ENCODE results near the gene HIPK1.

DNA sequence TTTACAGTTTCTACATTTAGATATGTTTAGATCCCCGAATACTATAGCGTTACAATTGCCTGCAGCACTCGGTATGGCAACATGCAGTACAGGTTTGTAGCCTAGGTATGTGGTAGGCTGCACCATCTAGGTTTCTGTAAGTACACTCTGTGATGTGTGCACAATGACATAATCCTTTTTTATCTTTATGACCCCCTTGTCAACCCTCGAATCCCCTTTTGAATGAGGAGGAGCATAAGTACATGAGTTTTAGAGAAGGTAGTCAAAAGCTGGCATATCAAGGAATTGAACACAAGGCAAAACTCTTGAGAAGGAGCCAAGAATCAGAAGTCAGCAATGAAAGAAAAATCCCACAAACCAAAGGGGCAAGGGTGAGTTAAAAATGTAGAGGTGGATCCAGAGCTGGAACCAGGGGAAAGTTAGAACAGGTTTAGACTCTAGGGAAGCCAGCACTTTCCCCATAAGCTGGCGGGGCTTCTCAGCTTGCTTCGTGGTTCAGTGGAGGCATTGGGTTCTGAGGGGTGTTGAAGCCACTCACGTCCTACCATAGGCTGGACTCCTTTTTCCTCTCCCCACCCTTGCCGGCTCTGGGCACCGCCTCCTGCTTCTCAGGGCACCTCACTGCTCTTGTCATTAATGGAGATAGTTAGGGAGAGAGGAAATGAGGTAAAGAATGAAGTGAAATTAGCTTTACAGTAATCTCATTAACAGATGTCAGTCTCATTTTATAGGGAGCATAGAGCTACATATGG lies 81.5 kb downstream of the HIPK1 start:
- TF ChIP-seq, protein P1, sequence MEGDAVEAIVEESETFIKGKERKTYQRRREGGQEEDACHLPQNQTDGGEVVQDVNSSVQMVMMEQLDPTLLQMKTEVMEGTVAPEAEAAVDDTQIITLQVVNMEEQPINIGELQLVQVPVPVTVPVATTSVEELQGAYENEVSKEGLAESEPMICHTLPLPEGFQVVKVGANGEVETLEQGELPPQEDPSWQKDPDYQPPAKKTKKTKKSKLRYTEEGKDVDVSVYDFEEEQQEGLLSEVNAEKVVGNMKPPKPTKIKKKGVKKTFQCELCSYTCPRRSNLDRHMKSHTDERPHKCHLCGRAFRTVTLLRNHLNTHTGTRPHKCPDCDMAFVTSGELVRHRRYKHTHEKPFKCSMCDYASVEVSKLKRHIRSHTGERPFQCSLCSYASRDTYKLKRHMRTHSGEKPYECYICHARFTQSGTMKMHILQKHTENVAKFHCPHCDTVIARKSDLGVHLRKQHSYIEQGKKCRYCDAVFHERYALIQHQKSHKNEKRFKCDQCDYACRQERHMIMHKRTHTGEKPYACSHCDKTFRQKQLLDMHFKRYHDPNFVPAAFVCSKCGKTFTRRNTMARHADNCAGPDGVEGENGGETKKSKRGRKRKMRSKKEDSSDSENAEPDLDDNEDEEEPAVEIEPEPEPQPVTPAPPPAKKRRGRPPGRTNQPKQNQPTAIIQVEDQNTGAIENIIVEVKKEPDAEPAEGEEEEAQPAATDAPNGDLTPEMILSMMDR (IDR thresholded peaks at IDR 0.05), result no peak
- TF ChIP-seq EZH2 (IDR thresholded peaks at IDR 0.05) (no peak), EZH2phosphoT487 (IDR thresholded peaks at IDR 0.05) (no peak)
